Measurements from ENCODE around the gene ADGRV1.
"Not testable (repeated sequence)": the region's sequence is repeated elsewhere in the genome, so short reads cannot be mapped to it uniquely, and the experiment has no call there.

ADGRV1 gene

DNA sequence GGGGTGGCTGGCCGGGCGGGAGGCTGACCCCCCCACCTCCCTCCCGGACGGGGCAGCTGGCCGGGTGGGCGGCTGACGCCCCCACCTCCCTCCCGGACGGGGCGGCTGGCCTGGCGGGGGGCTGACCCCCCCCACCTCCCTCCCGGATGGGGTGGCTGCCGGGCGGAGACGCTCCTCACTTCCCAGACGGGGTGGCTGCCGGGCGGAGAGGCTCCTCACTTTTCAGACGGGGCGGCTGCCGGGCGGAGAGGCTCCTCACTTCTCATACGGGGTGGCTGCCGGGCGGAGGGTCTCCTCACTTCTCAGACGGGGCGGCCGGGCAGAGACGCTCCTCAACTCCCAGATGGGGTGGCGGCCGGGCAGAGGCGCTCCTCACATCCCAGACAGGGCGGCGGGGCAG, 37.2 kb downstream of the ADGRV1 start:
- not testable (repeated sequence) for DNase-seq

DNA sequence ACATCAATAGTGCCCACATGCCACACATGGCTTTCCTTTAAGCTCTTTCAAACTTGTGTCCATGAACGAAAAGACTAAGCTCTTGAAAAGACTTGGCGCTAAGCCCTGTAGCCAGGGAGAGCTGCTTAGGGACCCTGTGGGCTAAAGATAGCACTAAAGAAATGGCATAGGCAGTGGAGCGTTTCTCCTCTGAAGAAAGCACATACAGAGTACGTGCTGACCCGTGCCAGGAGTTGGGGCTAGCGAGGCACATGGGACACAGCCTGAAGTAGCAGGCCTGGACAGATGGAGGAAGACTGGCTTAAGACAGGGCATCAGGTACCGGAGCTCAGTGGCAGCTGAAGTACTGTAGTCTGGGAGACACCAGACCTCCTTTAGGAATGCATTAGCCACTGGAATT, 39.7 kb downstream of the ADGRV1 start:
- DNase-seq = no peak

DNA sequence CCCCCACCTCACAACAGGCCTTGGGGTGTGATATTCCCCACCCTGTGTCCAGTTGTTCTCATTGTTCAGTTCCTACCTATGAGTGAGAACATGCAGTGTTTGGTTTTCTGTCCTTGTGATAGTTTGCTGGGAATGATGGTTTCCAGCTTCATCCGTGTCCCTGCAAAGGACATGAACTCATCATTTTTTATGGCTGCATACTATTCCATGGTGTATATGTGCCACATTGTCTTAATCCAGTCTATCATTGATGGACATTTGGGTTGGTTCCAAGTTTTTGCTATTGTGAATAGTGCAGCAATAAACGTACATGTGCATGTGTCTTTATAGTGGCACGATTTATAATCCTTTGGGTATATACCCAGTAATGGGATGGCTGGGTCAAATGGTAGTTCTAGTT, 41.7 kb downstream of the ADGRV1 start:
- DNase-seq = not testable (repeated sequence)

- DNase-seq = peak; percentile 53 to 64
Measured at GRCh38 chr5:90601468-90601867, 42.9 kb downstream of the ADGRV1 start.

- no peak for DNase-seq
Measured at GRCh38 chr5:90602681-90603080, 44.1 kb downstream of the ADGRV1 start.

DNA sequence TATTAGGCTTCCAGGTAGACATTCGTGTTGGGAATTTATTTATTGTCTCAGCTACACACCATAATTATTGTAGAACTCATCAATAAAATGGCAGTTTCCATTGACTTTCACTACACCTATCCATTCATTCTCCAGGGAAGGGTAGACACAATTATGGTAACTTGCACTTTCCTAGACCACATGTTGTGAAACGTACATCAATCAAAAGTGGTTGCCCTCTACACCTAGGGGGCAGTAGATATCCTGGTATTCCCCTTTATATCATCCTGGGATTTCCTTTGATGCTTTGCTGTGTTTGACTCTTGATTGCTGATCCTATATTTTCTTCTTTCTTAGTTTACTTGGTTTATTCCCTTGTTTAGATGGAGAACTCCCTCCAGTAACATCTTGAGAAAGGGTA, 47.9 kb downstream of the ADGRV1 start:
- DNase-seq = peak in 1 of 2 experiments; percentile 8

DNA sequence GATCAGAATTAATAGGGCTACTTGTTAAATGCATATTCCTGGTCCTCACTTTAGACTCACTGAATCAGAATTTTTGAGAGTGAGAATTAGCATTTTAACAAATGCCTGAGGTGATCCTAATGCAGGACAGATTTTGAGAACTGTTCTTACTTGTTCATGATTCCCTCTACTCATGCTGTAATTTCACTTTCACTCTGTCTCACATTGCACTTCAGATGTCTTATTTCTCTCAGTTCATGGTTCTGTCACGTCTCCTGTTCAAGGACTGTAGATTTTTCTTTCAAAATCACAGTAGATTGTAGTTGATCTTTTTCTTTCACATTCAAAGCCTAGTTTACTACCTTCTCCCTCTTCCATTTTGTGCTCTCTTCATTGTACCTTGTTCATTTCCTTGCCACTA, 54.3 kb downstream of the ADGRV1 start:
- DNase-seq = no peak

GRCh38 chr5:90613459-90613858, 54.9 kb downstream of the ADGRV1 start:
- DNase-seq = no peak

DNA sequence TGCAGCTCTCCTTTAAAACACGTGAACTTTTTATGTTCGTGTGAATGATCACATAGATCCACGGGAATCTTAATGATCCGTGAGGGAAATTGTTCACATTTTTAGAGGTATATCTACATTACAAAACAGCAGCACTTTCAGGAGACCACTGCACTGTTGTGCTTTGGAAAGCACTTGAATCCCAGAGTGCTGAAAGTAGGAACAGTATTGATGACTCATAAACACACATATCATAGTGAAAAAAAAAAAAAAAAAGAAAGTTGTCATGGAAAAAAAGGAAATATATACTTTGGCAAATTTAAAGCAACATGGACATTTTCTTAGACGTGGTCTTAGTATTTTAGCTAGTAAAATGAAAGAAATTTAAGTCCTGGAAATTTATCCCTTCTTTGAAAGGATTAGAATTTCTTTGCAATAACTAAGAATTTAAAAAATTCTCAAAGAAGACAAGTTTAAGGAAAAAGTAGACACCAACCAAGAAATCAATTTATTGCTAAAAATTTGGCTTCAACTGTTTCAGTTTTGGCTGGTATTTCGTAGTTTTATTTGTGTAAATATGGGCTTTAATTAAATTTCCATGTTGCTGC, 55.4 kb downstream of the ADGRV1 start:
- DNase-seq = no peak

DNA sequence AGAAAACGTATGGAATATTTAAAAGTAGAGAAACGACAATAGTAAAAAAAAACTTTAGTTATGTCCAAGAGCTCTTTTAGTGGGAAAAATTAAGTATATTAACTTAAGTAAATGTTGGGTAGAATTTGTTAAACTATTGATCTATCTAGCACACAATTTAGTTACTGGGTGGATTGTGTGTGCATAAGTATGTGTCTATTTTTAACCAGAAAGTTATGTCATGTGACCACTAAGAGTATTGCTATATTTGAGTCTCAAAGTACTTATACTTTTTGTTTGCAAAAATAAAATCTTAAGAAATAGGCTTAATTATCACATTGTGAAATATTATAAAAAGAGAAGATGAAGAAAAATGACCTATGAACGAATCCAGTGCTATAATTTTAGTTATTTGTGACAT, 56.8 kb downstream of the ADGRV1 start:
- DNase-seq = no peak

DNA sequence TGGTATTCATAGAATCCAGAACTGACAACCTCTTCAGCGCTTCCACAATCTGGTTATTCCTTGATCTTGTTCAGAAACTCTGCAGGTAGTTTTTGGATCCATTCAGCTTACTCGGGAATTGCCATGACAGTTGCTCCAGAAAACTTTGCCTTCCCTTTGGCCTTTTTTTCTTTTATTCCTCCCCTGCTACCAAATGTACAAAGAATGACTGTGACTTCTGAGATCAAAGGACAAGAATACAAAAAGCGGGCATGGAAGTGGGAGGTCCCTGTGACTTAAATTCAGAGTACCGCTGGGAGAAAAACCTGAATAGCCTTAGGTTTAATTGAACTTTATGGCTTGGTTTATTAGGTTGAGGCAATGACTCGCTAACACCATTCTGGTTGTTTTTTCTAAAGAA, 59.5 kb downstream of the ADGRV1 start:
- no peak for DNase-seq

DNA sequence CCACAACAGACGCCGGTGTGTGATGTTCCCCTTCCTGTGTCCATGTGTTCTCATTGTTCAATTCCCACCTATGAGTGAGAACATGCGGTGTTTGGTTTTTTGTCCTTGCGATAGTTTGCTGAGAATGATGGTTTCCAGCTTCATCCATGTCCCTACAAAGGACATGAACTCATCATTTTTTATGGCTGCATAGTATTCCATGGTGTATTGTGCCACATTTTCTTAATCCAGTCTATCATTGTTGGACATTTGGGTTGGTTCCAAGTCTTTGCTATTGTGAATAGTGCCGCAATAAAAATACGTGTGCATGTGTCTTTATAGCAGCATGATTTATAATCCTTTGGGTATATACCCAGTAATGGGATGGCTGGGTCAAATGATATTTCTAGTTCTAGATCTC, 61.2 kb downstream of the ADGRV1 start:
- not testable (repeated sequence) for DNase-seq

DNA sequence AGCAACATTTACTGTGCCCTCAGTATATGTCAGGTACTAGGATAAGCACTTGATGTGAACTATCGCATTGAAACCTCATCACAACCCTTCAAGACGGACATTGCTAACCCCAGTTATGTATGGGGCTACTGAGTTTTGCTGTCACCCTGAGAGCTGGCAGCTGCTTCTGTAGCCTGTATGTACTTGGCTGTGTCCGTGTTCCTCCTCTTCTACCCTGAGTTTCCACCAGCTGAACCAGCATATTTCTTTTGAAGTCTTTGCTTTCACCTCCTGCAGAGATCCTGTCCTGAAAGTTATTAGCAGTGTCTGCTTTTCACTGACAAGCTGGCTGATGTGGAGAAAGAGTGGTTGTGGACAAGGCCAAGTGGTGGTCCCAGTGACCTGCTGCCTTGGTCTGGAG, 63.3 kb downstream of the ADGRV1 start:
- DNase-seq = no peak

GRCh38 chr5:90626493-90626892, 67.9 kb downstream of the ADGRV1 start:
- DNase-seq = no peak

- DNase-seq = no peak
Measured at GRCh38 chr5:90628492-90628891, 69.9 kb downstream of the ADGRV1 start.

DNA sequence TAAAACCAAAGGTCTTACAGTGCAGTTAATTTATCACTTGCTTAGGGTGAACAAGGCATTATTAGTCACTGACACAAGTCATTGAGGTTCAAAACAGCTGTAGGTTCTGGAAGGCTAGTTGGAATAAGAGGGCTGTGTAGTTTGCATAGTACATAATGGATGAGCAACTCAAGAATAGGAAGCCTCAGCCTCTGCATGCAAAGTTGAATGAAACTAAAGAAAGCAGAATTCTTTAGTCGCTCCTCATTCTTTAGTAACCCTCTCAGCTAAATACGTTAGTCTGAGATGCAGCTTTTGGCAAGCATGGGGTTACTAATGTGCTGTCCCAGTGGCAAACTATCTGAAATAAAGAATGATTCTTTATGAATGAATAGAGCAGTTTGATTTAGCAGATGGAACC, 74.2 kb downstream of the ADGRV1 start:
- DNase-seq = no peak

DNA sequence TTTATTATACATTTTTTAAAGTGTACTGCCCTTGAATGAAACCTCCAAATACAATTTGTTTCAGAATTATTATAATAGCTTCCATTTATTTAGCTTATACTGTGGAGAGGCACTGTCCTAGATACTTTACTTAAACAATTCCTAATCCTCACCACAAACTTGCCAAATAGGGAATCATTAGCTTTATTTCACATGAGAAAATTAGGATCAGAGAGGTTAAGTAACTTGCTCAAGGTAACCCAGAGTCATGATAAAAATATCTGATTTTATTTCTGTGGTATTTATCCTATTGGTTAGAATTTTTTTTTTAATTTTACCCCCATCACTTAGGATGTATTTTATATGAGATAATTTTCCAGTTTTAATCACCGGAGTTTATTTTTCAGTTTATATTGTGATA, 78.4 kb downstream of the ADGRV1 start:
- DNase-seq = no peak

GRCh38 chr5:90637731-90638130, 79.1 kb downstream of the ADGRV1 start:
- DNase-seq = no peak

DNA sequence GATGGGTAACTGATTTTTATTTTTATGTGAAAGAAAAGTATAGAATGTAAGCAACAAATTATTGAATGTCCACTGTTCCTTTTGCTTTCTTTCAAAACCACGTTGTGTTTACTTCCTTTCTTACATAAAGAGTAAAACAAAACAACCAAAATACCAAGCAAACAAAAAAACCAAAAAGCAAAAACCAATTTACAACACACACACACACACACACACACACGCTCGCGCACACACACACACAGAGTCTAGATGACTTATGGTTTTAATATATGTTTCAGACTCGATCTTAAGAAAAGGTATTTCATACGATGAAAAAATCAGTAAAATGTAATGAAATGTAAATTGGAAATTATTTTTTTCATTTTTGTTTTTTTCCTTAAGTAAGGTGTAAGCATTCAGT, 80.3 kb downstream of the ADGRV1 start:
- no peak for DNase-seq

DNA sequence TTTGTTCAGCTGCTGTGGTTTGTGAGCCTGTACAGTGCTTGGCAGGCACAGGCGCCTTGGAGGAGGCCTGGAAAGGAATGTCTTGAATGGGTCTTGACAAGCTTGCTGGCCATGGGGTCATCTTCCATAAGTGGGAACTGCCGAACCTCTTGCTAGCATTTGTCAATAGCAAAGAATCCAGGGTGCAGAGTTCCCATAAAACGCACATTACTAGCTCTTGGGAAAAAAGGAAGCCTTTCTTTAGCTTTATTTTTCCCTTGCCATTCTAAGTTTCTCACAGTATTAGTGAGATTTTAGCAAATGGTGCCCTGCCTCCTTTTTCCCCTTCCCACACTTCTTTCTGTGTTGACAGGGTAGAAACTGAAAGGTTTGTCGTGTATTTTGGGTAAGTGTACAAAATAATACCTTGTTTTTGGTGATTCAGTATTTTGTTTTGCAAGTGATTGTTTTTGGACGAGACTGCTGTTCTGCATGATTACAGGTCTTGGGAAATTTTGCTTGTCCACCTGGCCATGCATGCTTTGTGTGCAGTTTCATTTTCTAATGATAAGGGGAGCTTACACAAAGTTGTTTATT, 82.0 kb downstream of the ADGRV1 start:
- no peak for DNase-seq

DNA sequence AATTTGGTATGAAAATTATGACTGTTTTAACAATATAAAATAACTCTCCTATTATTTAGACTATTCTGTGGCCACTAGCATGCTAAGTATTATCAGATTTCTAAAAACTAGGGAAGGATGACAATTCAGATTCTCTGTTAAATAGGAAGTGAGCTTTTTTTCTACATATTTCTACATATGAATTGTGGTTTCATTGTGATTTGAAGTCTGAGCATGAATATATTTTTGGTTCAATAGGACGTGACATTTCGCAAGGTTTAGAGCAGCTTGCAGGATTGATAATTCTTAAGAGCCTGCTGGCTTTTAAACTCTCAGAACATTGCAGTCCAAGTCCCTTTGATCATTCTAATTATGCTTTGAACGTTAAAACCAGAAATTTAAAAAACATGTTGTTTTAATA, 82.9 kb downstream of the ADGRV1 start:
- DNase-seq = peak; percentile 26 to 30

GRCh38 chr5:90642706-90643229, 84.2 kb downstream of the ADGRV1 start:
- no peak for DNase-seq

GRCh38 chr5:90644132-90644531, 85.5 kb downstream of the ADGRV1 start:
- peak; percentile 46 to 50 for DNase-seq

DNA sequence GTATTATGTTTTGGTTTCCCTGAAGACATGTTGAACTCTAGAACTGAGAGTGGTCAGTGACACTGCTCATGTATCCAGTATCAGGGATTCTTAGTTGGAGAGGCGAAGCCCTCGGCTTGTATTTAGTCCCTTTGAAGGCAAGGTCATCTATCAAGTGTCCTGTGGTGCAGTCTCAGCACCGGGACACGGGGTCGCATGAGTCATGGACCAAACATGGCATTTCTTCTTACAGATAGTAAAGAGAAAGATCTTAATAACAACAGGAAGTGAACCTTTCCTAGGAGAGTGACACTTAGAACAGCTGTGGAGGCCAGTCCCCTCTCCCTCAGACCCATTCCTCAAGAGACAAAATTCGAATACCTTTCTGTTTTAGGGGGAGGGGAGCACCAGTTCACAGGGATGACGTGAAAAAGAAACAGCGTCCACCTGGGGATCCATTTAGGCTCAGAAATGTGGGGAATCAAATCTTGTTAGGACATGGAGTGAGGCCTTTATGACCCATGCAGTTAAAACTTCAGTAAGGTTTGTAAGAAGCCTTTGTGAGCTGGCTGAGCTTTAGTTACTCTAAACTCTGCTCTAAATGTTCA, 86.5 kb downstream of the ADGRV1 start:
- DNase-seq = no peak

DNA sequence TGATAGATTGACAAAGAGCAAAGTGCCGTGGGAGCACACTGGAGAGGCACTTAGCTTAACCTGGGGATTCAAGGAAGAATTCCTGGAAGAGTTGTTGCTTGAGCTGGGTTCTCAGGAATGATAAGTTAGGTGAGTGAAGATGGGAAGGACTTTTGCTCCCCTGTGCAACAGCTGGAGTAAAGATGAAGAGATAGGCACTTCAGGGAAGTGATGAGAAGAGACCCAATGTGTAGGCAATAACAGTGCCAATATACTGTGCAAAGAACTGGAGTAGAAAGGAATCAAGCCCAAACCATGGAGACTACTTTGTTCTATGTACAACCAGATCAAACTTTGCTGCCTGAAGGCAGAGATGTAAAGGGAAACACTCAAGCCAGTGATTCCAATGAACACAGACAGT, 92.2 kb downstream of the ADGRV1 start:
- DNase-seq = no peak
